AG09309 (cell line): ENCODE results near the gene SURF4.

Experiments used
- DNase-seq: peaks from one replicate; pipeline ENCODE4 v3.0.0-alpha.2; 2010; ENCODE audit warnings: low read depth
- H3K4me3 ChIP-seq: 2 replicates; pipeline ENCODE4 v1.5.1; 2011; ENCODE audit warnings: mild to moderate bottlenecking, low read depth, low read length, moderate library complexity; ENCODE audit not compliant: control insufficient read depth
- TF ChIP-seq, protein P1 (sequence below): IDR thresholded peaks from 2 replicates; pipeline ENCODE4 v1.5.1; 2011; ENCODE audit warnings: mild to moderate bottlenecking, low read depth, low read length, inconsistent platforms; ENCODE audit not compliant: insufficient read depth, control insufficient read depth; ENCODE audit errors: missing control alignments

Gene SURF4

GRCh38 chr9:133375724-133376654 is at the start of gene SURF4, which contains the start of gene STKLD1:
TSS of gene SURF4 (minus strand) at chr9:133376060. CDS start at chr9:133375969, 91 bp downstream.
TSS of gene STKLD1 (plus strand) at chr9:133376366. CDS start at chr9:133376474, 108 bp downstream.
- H3K4me3 ChIP-seq, result peak within 1 kb of the TSS; percentile 64
- TF ChIP-seq, protein P1, sequence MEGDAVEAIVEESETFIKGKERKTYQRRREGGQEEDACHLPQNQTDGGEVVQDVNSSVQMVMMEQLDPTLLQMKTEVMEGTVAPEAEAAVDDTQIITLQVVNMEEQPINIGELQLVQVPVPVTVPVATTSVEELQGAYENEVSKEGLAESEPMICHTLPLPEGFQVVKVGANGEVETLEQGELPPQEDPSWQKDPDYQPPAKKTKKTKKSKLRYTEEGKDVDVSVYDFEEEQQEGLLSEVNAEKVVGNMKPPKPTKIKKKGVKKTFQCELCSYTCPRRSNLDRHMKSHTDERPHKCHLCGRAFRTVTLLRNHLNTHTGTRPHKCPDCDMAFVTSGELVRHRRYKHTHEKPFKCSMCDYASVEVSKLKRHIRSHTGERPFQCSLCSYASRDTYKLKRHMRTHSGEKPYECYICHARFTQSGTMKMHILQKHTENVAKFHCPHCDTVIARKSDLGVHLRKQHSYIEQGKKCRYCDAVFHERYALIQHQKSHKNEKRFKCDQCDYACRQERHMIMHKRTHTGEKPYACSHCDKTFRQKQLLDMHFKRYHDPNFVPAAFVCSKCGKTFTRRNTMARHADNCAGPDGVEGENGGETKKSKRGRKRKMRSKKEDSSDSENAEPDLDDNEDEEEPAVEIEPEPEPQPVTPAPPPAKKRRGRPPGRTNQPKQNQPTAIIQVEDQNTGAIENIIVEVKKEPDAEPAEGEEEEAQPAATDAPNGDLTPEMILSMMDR, result no peak
- DNase-seq, result peak; percentile 79

DNA sequence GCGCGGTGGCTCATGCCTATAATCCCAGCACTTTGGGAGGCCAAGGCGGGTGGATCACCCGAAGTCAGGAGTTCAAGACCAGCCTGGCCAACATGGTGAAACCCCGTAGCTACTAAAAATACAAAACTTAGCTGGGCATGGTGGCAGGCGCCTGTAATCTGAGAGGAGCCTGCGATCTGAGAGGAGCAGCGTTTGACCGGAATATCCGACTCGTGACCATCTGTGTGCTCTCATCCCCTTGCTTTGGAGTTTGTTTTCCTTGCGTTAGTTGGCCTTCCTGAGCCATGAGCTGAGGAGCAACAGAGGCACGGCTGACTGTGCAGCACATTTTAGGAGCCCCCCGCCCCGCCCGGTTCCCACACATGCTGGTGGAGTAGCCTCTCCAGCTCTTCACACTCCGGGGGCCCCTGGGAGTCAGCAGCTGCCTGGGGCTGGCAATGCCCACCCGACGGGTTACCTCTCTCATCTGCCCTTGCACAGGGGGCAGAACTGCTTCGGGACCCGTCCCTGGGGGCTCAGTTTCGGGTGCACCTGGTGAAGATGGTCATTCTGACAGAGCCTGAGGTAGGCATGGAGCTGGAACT is 49.3 kb upstream of the SURF4 start:
- no peak overlapping the region for H3K4me3 ChIP-seq
- no peak for DNase-seq
- TF ChIP-seq, protein P1, result no peak

GRCh38 chr9:133424187-133424586 is 48.3 kb upstream of the SURF4 start:
- no peak for DNase-seq
- TF ChIP-seq, protein P1, result no peak
- no peak overlapping the region for H3K4me3 ChIP-seq

- no peak for DNase-seq
- H3K4me3 ChIP-seq, result no peak overlapping the region
- TF ChIP-seq, protein P1, result no peak
Measured at GRCh38 chr9:133423216-133423615, 47.4 kb upstream of the SURF4 start.

DNA sequence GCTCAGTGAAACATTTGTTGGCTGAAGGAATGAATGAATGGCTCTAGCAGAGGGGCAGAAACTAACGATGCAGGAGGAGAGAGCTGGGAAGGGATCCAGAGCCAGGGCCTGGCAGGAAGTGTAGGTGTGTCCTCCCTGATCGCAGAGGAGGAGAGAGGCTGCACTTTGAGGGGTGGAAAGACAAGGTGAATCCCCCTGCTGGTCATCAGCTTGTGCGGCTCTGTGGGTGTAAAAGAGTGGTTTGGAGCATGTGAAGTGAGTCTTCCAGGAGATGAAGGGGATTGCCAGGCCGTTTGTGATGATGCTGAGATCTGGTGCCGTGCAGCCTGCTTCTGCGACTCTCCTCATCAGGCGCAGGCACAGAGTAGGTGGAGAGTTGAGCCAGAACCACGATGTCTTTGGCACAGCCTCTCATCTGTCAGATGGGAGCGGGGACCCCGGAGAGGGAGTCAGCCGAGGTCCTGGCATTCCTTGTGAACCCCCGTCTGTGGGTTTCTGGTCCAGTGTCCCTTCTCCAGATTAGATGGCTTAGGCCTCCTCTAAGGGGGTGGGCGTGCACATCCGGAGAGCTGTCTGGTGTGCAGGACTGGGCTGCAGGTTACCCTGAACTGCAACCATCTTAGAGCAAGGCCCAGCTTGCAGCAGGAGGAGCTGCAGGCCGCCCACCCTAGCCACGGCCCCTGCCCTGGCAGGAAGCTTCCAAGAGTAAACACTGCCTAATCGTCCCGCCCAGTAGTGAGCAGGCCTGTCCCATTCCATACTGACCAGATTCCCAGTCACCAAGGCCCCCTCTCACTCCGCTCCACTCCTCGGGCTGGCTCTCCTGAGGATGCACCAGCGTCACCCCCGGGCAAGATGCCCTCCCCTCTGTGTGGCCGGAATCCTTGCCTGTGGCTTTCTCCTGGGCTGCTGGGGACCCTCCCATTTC is 46.0 kb upstream of the SURF4 start, which contains the start of gene ADAMTS13:
Gene ADAMTS13 (plus strand): TSS at position 753 of the 928 bp plus-strand sequence. CDS start 77 bp downstream, at position 830.
- DNase-seq, result no peak
- TF ChIP-seq, protein P1, result peak; percentile 15
- no peak within 1 kb of the TSS for H3K4me3 ChIP-seq

DNA sequence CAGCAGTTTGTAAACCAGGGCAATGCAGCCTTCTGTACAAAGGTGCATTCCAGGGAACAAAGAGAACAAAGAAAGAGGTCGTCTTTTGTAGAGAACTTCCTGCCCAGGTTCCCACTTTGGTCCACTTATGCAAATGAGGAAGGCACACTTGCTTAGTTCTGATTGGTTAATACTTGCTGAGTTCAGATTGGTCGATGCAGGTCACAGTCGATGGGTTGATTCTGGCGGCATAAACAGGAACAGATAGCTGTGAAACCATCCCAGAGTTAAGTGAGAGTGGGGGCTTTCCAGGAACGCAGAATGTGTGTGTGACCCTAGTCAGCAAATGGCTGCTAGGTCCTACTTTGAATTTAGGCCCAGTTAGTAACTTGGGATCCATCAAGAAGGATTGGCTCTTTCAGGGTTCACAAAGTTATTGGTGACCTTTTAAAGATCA is 44.5 kb upstream of the SURF4 start:
- DNase-seq, result no peak
- H3K4me3 ChIP-seq, result no peak overlapping the region
- TF ChIP-seq, protein P1, result no peak
